Testis (tissue), 2 donors: ENCODE results near the gene PRDM13.

Source experiments
- POLR2A ChIP-seq: fragments of 450-650 bp; IDR thresholded peaks from one replicate; pipeline ENCODE4 v1.6.1; 2017; ENCODE audit warnings: antibody characterized with exemption, mild to moderate bottlenecking, moderate library complexity
- TF ChIP-seq, protein P1 (sequence below), 3 experiments: fragments of 450-650 bp in 2 of 3; fragments of 200-600 bp in 1 of 3; sonication (generic) in 1 of 3; IDR thresholded peaks; one replicate each; pipeline ENCODE4 v1.5.1; 2016 to 2019; ENCODE audit warnings: antibody characterized with exemption in 3 of 3, mild to moderate bottlenecking in 2 of 3, moderate library complexity in 1 of 3

DNA sequence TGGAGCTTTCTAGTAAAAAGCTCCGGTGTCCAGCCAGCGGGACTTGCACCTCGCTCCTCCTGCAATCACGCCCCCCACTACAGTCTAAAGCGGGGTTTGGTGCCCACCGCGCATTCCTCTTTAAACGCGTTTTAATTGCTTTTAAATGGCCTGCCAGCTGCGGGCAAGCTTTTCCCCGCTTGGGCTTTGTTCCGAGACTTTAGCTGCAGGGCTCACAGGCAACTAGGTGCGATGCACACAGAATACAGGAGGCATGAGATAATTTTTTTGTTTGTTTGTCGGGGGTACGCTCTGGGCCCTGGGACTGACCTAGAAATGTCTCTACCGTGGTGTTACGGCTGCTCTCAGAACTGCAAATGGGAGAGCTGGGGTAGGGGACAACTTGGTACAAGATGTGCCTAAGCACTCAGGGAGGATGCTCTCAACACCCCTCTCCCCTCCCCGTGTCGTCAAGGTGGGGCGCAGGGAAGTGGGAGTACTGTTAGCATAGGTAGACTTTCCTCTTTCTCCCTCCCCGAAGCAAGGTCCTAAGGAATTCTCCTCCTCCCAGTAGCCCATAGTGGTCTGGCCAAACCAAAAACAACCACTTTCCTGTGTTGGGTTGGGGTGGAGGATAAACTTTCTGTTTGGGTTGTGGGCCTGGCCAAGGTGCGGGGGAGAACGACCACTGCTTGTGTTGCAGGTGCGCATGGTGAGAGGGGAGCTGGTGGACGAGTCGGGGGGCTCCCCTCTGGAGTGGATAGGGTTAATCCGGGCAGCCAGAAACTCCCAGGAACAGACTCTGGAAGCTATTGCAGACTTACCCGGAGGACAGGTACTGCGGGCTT, 1.6 kb downstream of the PRDM13 start:
- TF ChIP-seq, protein P1, sequence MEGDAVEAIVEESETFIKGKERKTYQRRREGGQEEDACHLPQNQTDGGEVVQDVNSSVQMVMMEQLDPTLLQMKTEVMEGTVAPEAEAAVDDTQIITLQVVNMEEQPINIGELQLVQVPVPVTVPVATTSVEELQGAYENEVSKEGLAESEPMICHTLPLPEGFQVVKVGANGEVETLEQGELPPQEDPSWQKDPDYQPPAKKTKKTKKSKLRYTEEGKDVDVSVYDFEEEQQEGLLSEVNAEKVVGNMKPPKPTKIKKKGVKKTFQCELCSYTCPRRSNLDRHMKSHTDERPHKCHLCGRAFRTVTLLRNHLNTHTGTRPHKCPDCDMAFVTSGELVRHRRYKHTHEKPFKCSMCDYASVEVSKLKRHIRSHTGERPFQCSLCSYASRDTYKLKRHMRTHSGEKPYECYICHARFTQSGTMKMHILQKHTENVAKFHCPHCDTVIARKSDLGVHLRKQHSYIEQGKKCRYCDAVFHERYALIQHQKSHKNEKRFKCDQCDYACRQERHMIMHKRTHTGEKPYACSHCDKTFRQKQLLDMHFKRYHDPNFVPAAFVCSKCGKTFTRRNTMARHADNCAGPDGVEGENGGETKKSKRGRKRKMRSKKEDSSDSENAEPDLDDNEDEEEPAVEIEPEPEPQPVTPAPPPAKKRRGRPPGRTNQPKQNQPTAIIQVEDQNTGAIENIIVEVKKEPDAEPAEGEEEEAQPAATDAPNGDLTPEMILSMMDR (IDR thresholded peaks at IDR 0.05): no peak
- no peak for TF ChIP-seq POLR2A
